GM21360 (cell line): ENCODE data around the gene FREM1.
A peak's percentile ranks its signal among the peaks of the same experiment; 100 is the strongest.

ENCODE experiments used
- ATAC-seq: cut with Tn5 transposase; IDR thresholded peaks from one replicate; pipeline ENCODE4 v1.9.1; 2021; ENCODE audit warnings: mild to moderate bottlenecking, moderate library complexity; ENCODE audit not compliant: unreplicated experiment

Gene FREM1

DNA sequence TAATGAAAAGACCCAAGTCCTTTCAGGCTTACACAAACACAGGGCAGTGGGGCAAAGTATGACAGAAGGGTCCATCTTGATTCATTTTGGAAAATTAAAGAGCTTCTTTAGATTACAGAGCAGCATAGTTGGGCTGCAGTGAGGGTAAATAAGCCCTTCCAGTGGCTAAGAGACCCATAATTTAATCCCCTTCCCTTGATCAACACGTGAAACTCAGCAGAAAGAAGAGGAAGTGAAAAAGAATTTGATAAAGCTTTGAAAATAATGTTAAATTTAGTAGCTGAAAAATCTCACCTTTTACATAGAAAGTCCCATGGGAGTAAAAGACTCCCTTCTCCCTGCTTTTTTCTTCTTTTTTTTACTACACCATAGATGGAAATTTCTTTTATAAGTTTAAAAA lies 87.6 kb downstream of the FREM1 start:
- ATAC-seq, result no peak

- no peak for ATAC-seq
Observed at GRCh38 chr9:14819183-14819582, 91.0 kb downstream of the FREM1 start.

DNA sequence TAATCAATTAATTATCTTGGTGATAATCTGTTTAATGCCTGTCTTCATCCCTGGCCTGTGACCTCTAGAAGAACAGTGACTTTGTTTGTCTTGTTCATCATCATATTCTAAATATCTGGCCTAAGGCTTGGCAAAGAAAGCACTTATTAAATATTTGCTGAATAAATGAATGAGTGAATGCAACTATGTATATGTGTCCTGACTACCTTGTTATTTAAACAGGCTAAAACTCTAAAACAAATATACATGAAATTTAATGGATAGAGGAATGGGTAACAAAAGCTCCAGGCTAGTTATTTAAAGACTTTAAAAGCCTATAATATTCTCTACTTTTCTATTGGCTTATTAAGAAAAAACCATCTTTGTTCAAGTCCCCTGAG lies 96.0 kb downstream of the FREM1 start:
- ATAC-seq, result no peak

DNA sequence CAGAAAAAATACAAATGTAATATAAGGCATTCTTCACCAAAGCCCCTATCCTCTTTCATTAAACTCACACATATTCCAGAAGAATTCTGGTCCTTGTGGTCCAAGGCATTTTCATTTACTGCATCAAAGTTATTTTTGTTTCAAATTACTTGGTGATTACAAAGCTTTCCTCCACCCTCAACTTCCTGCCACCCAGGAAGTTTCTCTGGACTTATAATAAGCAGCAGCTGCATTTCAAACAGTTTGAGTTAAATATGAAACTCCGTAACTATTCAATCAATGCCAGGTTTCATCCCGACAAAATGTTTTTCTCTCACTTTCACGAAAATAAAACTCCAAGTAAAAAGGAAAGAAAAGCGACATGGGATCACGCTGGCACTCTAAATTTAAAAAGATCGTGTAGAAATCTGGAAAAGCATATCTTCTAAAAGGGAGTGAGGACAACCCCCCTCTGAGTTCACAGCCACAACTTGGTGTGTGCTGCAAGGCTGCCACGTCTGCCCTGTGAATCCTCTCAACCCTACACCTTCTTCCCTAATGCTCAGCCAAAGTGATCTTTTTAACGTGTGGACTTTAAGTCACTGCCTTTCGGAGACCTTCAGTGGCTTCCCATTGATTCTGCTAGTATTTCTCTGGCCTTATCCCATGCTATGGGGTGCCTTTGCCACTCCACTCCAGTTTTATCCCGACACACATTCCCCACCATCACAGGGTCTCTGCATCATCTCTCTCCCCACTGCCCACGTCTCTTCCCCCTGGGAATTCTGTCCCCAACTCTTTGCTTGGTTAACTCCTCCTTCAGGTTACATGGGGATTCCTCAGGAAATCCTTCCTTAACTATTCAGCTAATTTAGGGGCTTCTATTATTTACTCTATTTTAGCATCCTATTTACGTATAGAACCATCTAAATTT lies 96.6 kb downstream of the FREM1 start:
- ATAC-seq, result no peak

DNA sequence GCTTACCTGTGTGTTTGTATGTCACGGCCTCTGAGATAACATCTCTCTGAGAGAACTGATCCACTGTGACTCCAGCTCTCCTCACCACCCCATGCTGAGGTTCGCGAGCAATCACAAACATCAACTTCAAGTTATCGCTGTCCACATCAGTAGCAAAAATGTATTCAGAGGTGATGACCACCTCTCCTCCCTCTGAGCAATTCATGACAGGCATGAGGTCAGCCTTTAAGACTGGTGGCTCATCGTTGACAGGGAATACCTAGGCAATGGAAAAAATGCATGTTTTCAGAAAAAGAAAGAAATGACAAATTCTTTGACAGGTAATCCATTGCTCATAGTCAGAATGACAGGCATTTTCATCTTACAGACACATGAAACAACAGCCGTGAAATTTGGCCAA lies 97.4 kb downstream of the FREM1 start:
- ATAC-seq, result no peak

GRCh38 chr9:14811844-14812243 lies 98.4 kb downstream of the FREM1 start:
- ATAC-seq, result no peak

DNA sequence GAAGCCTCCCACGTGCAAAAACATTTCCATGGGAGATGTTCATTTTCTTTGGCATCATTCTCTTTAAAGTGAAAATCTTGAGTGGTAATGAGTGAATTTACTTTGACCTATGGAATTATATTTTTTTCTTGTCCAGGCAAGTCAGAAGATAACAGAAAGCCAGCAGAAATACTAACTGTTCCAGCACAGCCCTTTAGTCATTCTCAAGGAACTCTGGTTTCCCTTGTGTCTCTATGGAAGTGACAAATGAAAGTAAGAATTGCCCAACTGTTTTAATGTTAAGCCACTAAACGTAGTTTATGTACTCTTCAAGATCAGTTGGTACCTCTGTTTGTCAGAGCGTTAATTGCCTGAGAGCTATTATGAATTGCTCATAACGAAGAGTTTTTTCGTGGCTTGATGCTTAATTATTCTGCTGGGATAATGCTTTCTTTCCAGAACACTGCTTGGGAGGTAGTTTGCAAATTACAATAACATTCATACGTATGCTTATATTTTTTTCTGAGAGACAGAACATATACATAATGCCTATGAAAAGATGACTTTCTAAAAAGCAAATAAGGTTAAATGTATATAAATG lies 103.2 kb downstream of the FREM1 start:
- ATAC-seq, result no peak

GRCh38 chr9:14799030-14799429 lies 111.2 kb downstream of the FREM1 start:
- ATAC-seq, result no peak

DNA sequence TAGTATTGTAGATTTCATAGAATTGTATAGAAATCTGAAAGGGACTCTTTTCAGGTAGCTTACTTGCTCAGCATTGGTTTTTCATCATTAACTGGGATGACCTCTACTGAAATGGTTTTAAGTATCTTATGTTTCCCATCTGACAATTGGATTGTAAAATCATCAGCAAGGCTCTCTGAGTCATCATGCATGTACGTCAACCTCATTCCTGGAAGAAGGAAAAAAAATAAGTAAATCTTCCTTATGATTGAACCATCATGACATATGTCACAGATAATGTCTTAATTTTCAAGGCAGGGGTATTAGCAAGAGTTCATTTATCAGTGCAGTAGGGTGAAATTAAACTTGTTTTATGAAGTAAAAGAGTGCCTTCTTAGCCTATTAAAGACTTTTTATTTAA lies 112.8 kb downstream of the FREM1 start:
- no peak for ATAC-seq

GRCh38 chr9:14793389-14793788 lies 116.8 kb downstream of the FREM1 start:
- no peak for ATAC-seq

GRCh38 chr9:14790628-14791027 lies 119.6 kb downstream of the FREM1 start:
- no peak for ATAC-seq

DNA sequence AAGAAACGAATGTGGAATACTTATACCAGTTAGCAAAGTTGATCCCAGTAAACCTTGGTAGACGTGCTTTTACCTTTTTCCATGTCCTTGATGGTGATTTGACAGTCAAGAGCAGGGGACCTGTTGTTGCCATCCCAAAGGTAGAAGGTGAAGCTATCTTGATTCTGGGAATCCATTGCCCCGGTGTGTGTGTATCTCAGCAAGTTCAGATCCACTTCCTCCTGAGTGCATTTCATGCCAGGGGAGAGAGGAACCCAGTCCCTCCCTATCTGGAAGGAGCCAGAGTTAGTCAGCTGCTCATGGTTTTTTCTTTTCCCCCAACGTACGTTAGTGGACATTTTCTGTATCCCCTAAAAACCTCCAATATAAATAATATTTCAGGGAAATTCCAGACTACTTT lies 121.4 kb downstream of the FREM1 start:
- ATAC-seq, result no peak

DNA sequence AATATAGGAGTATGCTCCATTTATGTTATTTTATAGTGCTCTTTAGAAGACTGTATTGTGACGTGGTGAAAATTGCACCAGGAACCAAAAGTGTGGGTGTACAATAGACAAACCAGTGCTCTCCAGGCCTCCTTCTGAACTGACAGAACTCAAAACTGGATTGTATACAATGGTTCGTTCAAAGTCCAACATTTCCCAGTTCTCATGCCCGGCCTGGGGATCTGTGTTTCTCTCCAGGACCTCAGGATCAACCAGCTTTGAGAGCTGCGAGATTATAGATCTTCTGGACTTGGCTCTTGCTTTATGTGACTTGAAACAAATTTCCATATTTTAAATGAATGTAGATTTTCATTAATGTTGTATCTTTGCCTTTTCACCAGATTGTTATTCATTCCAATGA lies 126.9 kb downstream of the FREM1 start:
- no peak for ATAC-seq

- ATAC-seq, result no peak
Observed at GRCh38 chr9:14782286-14783051, 127.8 kb downstream of the FREM1 start.

DNA sequence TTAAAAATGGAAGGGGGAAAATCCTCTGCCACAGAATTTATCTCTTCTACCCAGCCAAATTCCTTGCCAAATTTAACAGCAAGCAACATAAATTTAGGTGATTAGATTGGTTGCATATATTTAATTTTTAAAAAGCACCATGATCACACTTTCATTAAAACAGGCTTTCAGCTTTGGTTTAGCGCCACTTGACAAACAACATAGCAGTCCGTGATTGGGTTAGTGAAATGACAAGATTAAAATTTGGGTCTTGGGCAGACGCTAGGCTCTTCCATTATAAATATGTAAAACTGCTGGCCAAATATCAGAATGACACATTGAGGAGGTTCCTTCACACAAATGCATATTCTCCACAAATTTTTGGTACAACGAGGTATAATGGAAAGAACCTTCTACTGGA lies 129.5 kb downstream of the FREM1 start:
- ATAC-seq, result no peak

- ATAC-seq, result no peak
Observed at GRCh38 chr9:14780251-14780650, 130.0 kb downstream of the FREM1 start.

GRCh38 chr9:14779566-14780022 lies 130.6 kb downstream of the FREM1 start:
- no peak for ATAC-seq

DNA sequence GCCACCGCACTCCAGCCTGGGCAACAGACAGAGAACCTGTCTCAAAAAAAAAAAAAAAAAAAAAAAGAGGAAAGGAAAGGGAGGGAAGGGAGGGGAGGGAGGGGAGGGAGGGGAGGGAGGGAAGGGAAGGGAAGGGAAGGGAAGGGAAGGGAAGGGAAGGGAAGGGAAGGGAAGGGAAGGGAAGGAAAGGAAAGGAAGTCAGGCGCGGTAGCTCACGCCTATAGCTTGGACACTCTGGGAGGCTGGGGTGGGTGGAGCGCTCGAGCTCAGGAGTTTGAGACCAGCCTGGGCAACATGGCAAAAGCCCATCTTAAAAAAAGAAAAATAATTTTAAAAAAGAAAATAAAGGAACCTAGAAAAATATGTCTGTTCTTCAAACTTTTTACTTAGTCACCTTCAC lies 131.7 kb downstream of the FREM1 start:
- no peak for ATAC-seq

- no peak for ATAC-seq
Observed at GRCh38 chr9:14775917-14776316, 134.3 kb downstream of the FREM1 start.

DNA sequence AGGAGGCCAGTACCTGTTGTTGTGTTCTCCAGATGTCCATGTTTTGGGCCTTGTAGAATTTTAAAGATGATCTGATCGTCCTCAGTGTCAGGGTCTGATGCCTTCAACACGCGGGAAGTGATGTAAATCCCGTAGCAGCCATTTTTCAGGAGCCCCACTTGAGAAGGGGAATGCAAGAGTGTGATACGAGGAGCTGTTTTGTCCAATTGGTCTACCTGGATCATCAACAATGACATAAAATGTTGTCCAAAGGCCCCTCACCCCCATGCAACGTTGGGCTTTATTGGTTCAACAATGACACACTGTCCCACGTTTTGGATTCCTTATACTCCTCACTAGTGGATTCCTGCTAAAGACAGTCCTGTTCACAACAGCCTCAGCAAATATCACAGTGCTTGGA lies 139.6 kb downstream of the FREM1 start:
- ATAC-seq, result no peak

- ATAC-seq, result peak; percentile 86
Observed at GRCh38 chr9:14769230-14769571, 141.0 kb downstream of the FREM1 start.
